ENCODE results near the gene LRRC25.

DNA sequence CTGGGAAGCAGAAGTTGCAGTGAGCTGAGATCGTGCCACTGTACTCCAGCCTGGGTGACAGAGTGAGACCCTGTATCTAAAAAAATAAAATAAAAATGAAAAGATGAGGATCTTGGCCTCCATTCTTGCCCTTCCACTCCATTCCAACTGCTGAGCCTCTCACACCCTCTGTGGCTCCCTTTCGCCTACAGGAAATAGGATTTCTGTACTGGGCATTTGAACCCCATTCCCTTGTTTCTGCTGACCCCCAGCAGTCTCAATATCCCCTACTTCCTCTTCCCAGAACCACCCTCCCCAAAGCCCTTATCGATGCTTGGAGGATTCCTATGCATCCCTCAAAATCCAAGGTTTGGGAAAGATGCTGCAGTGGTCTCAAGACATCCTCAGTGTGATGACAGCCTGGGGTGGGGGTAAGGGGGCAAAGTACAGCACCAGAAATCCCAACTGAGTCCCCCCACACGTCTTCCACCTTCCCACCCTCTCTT is 24.0 kb downstream of the LRRC25 start:
- TF ChIP-seq MAX (CRISPR knock-in tag; IDR thresholded peaks at IDR 0.05) (no peak), KAT7 (CRISPR knock-in tag; IDR thresholded peaks at IDR 0.05; ENCODE audit: borderline replicate concordance) (no peak), NFYB (CRISPR knock-in tag; conservative IDR thresholded peaks at IDR 0.05; ENCODE audit: low read depth) (no peak), USF2 (CRISPR knock-in tag; IDR thresholded peaks at IDR 0.05) (no peak), PRRX2 (CRISPR knock-in tag; IDR thresholded peaks at IDR 0.05) (no peak), ARID4B (CRISPR knock-in tag; IDR thresholded peaks at IDR 0.05; ENCODE audit: borderline replicate concordance) (no peak), TP53 (CRISPR knock-in tag; IDR thresholded peaks at IDR 0.05) (no peak)
- TF ChIP-seq, protein P1, sequence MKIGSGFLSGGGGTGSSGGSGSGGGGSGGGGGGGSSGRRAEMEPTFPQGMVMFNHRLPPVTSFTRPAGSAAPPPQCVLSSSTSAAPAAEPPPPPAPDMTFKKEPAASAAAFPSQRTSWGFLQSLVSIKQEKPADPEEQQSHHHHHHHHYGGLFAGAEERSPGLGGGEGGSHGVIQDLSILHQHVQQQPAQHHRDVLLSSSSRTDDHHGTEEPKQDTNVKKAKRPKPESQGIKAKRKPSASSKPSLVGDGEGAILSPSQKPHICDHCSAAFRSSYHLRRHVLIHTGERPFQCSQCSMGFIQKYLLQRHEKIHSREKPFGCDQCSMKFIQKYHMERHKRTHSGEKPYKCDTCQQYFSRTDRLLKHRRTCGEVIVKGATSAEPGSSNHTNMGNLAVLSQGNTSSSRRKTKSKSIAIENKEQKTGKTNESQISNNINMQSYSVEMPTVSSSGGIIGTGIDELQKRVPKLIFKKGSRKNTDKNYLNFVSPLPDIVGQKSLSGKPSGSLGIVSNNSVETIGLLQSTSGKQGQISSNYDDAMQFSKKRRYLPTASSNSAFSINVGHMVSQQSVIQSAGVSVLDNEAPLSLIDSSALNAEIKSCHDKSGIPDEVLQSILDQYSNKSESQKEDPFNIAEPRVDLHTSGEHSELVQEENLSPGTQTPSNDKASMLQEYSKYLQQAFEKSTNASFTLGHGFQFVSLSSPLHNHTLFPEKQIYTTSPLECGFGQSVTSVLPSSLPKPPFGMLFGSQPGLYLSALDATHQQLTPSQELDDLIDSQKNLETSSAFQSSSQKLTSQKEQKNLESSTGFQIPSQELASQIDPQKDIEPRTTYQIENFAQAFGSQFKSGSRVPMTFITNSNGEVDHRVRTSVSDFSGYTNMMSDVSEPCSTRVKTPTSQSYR (CRISPR knock-in tag; IDR thresholded peaks at IDR 0.05), result no peak
- TF ChIP-seq, protein P2, sequence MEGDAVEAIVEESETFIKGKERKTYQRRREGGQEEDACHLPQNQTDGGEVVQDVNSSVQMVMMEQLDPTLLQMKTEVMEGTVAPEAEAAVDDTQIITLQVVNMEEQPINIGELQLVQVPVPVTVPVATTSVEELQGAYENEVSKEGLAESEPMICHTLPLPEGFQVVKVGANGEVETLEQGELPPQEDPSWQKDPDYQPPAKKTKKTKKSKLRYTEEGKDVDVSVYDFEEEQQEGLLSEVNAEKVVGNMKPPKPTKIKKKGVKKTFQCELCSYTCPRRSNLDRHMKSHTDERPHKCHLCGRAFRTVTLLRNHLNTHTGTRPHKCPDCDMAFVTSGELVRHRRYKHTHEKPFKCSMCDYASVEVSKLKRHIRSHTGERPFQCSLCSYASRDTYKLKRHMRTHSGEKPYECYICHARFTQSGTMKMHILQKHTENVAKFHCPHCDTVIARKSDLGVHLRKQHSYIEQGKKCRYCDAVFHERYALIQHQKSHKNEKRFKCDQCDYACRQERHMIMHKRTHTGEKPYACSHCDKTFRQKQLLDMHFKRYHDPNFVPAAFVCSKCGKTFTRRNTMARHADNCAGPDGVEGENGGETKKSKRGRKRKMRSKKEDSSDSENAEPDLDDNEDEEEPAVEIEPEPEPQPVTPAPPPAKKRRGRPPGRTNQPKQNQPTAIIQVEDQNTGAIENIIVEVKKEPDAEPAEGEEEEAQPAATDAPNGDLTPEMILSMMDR (IDR thresholded peaks at IDR 0.05), result no peak
- TF ChIP-seq, protein P3, sequence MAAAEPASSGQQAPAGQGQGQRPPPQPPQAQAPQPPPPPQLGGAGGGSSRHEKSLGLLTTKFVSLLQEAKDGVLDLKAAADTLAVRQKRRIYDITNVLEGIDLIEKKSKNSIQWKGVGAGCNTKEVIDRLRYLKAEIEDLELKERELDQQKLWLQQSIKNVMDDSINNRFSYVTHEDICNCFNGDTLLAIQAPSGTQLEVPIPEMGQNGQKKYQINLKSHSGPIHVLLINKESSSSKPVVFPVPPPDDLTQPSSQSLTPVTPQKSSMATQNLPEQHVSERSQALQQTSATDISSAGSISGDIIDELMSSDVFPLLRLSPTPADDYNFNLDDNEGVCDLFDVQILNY (CRISPR knock-in tag; IDR thresholded peaks at IDR 0.05), result no peak

Data from WTC11 (cell line).